ENCODE results near the gene SAP30BP. TPM values are rescaled to one million over a fixed set of nuclear protein-coding genes. Genes with fewer than 3 reads are reported as not detected.

SAP30BP gene
- total RNA-seq (95.1 TPM), polyA plus RNA-seq (ENCODE audit: insufficient read depth, low read depth, low replicate concordance) (62.9 TPM)
- long read RNA-seq, donor 1, transcript SAP30BP-224 (1 exons, 2,000 nt): minor isoform, 5 of 23 reads
- long read RNA-seq, donor 1, transcript SAP30BP-225 (11 exons, 2,722 nt): major isoform, 13 of 23 reads
- long read RNA-seq, donor 1, partial matches to known transcripts: 0 of 23 reads
- long read RNA-seq, donor 1, other reads (novel, unspliced or antisense): 0 of 23 reads
- long read RNA-seq, donor 2, transcript SAP30BP-204 (6 exons, 1,097 nt): minor isoform, 8 of 22 reads
- long read RNA-seq, donor 2, transcript SAP30BP-225 (11 exons, 2,722 nt): major isoform, 14 of 22 reads
- long read RNA-seq, donor 2, partial matches to known transcripts: 0 of 22 reads
- long read RNA-seq, donor 2, other reads (novel, unspliced or antisense): 0 of 22 reads
- long read RNA-seq, donor 3, transcript SAP30BP-204 (6 exons, 1,097 nt): major isoform, 10 of 30 reads
- long read RNA-seq, donor 3, transcript SAP30BP-225 (11 exons, 2,722 nt): major isoform, 10 of 30 reads
- long read RNA-seq, donor 3, partial matches to known transcripts: 5 of 30 reads
- long read RNA-seq, donor 3, other reads (novel, unspliced or antisense): 0 of 30 reads
- long read RNA-seq, donor 4, transcript SAP30BP-204 (6 exons, 1,097 nt): minor isoform, 5 of 22 reads
- long read RNA-seq, donor 4, transcript SAP30BP-225 (11 exons, 2,722 nt): major isoform, 12 of 22 reads
- long read RNA-seq, donor 4, partial matches to known transcripts: 0 of 22 reads
- long read RNA-seq, donor 4, other reads (novel, unspliced or antisense): 0 of 22 reads
- long read RNA-seq, donor 5, partial matches to known transcripts: 0 of 3 reads
- long read RNA-seq, donor 5, other reads (novel, unspliced or antisense): 0 of 3 reads
- long read RNA-seq, donor 6, transcript SAP30BP-204 (6 exons, 1,097 nt): minor isoform, 7 of 55 reads
- long read RNA-seq, donor 6, transcript SAP30BP-225 (11 exons, 2,722 nt): major isoform, 33 of 55 reads
- long read RNA-seq, donor 6, partial matches to known transcripts: 5 of 55 reads
- long read RNA-seq, donor 6, other reads (novel, unspliced or antisense): 0 of 55 reads
- long read RNA-seq, donor 7, transcript SAP30BP-225 (11 exons, 2,722 nt): major isoform, 37 of 74 reads
- long read RNA-seq, donor 7, partial matches to known transcripts: 3 of 74 reads
- long read RNA-seq, donor 7, other reads (novel, unspliced or antisense): 26 of 74 reads
- long read RNA-seq, donor 8, transcript SAP30BP-225 (11 exons, 2,722 nt): major isoform, 14 of 32 reads
- long read RNA-seq, donor 8, transcript SAP30BP-204 (6 exons, 1,097 nt): minor isoform, 10 of 32 reads
- long read RNA-seq, donor 8, partial matches to known transcripts: 5 of 32 reads
- long read RNA-seq, donor 8, other reads (novel, unspliced or antisense): 0 of 32 reads
- long read RNA-seq, donor 9, transcript SAP30BP-225 (11 exons, 2,722 nt): major isoform, 9 of 15 reads
- long read RNA-seq, donor 9, partial matches to known transcripts: 0 of 15 reads
- long read RNA-seq, donor 9, other reads (novel, unspliced or antisense): 0 of 15 reads
- long read RNA-seq, donor 10, transcript SAP30BP-204 (6 exons, 1,097 nt): minor isoform, 5 of 23 reads
- long read RNA-seq, donor 10, transcript SAP30BP-225 (11 exons, 2,722 nt): major isoform, 11 of 23 reads
- long read RNA-seq, donor 10, transcript SAP30BP-224 (1 exons, 2,000 nt): minor isoform, 6 of 23 reads
- long read RNA-seq, donor 10, partial matches to known transcripts: 0 of 23 reads
- long read RNA-seq, donor 10, other reads (novel, unspliced or antisense): 0 of 23 reads

- Histone ChIP-seq H3K27ac (ENCODE audit: low read depth in 2 of 2, low read length in 2 of 2) (peak within 1 kb of the TSS; percentile 83 to 84), H3K9ac (ENCODE audit: low read length in 3 of 3) (peak within 1 kb of the TSS; percentile 84 to 97 (median 88)), H3K4me1 (ENCODE audit: control insufficient read depth in 2 of 3, insufficient read depth in 2 of 3, low read depth in 1 of 3, low read length in 3 of 3) (peaks cover 0 to 15% (median 8%) of the 10 kb centered on the region in 3 donors), H3K4me3 (ENCODE audit: low read length in 3 of 3) (peak within 1 kb of the TSS; percentile 92 to 98 (median 96)), H3K36me3 (ENCODE audit: control insufficient read depth in 2 of 3, insufficient read depth in 3 of 3, low read length in 3 of 3) (peaks cover 3 to 31% (median 19%) of the 10 kb centered on the region in 3 donors), H3K27me3 (ENCODE audit: control insufficient read depth, insufficient read depth, low read length) (no peaks in the 10 kb centered on the region), H3K9me3 (ENCODE audit: control insufficient read depth in 2 of 3, insufficient read depth in 1 of 3, low read length in 3 of 3) (no peaks in the 10 kb centered on the region)
- FAIRE-seq (peak; percentile 80), DNase-seq (peak; percentile 98 to 99 (median 99))
- TF ChIP-seq CTCF (IDR thresholded peaks at IDR 0.05; ENCODE audit: borderline replicate concordance, extremely low read depth, insufficient read depth): no peak
- intact Hi-C loops (cut with DNase I): no loop called here
These were observed at the start of gene SAP30BP, which contains the start of gene RECQL5 for GRCh38 chr17:75666959-75667790. TSS of gene SAP30BP (plus strand) at chr17:75667338. CDS start at chr17:75667373, 35 bp downstream. TSS of gene RECQL5 (minus strand) at chr17:75667154. CDS start at chr17:75666557, 597 bp downstream.

- Histone ChIP-seq H3K4me3 (ENCODE audit: low read length in 3 of 3) (no peak overlapping the region), H3K36me3 (ENCODE audit: control insufficient read depth in 2 of 3, insufficient read depth in 3 of 3, low read length in 3 of 3) (peaks cover 0 to 39% (median 13%) of the 10 kb centered on the region in 3 donors), H3K9ac (ENCODE audit: low read length in 3 of 3) (no peak overlapping the region), H3K27ac (ENCODE audit: low read depth in 2 of 2, low read length in 2 of 2) (no peak overlapping the region), H3K27me3 (ENCODE audit: control insufficient read depth, insufficient read depth, low read length) (no peaks in the 10 kb centered on the region), H3K9me3 (ENCODE audit: control insufficient read depth in 2 of 3, insufficient read depth in 1 of 3, low read length in 3 of 3) (no peaks in the 10 kb centered on the region), H3K4me1 (ENCODE audit: control insufficient read depth in 2 of 3, insufficient read depth in 2 of 3, low read depth in 1 of 3, low read length in 3 of 3) (peaks cover 0 to 2% (median 0%) of the 10 kb centered on the region in 3 donors)
- TF ChIP-seq CTCF (IDR thresholded peaks at IDR 0.05; ENCODE audit: borderline replicate concordance, extremely low read depth, insufficient read depth): no peak
- FAIRE-seq (no peak), DNase-seq (no peak)
- intact Hi-C loops (cut with DNase I): no loop called here
These were observed 49.5 kb upstream of the SAP30BP start for GRCh38 chr17:75617675-75618074.

Data from kidney (tissue), 22 donors.